NCI-H524 treated with DMSO at 0.1 percent for 48 hours (cell line): ENCODE measurements around the gene OPCML.

Experiments
- DNase-seq: peaks from one replicate; lab custom pipeline; 2025; lab: John Stamatoyannopoulos, UW

The OPCML gene

DNA sequence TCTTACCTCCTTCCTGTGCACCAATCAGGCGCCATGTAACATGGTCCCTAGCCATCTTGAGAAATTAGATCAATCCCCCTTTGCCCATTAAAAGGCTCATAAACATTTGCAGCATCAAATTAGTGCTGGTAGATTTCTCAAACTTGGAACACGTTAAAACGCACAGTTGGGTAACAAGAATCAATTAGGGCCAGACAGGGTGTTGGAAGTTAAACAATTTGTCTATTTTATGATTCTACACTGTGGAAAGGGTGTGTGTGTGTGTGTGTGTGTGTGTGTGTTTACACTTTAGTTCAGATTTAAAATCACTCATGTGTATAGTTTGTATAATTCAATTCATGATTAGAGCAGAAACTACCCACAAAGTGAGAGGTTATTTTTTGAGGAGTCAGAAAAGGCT is 682.0 kb downstream of the OPCML start:
- DNase-seq: no peak

DNA sequence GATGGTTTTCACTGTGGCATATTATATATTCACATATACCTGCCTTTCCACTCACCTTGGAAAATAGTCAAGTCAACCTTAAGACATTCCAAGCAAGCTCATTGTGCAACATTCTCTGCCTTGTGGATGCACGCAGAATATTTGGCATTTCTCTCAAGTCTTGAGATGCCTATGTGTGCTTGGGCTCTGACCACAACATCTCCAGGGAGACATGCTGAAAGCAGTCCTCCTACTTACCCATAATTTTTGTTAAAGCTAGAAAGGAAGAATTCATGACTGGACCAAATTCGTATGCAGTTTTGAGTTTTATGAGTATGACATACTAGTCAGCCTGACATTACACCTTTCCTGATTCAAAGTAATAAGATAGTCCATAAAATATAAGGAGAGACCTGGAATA is 684.0 kb downstream of the OPCML start:
- no peak for DNase-seq

DNA sequence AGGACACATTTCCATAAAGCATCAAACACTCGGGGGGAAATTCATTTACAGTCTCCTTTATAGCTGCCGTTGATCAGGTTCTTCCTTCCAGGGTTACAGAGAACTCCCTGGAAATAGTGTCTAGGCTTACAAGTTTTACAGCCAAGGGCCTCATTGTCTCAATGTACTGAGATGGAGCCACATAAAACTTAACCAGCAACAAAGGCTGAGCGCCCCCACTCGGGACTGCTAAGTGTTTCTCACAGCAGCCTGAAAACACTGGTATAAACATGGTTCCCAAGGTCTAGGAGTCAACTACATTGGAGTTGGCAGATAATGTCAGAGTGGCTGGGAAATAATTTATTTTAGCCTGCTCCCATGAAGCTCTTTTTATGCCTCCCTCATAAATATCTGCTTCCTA is 686.2 kb downstream of the OPCML start:
- no peak for DNase-seq

DNA sequence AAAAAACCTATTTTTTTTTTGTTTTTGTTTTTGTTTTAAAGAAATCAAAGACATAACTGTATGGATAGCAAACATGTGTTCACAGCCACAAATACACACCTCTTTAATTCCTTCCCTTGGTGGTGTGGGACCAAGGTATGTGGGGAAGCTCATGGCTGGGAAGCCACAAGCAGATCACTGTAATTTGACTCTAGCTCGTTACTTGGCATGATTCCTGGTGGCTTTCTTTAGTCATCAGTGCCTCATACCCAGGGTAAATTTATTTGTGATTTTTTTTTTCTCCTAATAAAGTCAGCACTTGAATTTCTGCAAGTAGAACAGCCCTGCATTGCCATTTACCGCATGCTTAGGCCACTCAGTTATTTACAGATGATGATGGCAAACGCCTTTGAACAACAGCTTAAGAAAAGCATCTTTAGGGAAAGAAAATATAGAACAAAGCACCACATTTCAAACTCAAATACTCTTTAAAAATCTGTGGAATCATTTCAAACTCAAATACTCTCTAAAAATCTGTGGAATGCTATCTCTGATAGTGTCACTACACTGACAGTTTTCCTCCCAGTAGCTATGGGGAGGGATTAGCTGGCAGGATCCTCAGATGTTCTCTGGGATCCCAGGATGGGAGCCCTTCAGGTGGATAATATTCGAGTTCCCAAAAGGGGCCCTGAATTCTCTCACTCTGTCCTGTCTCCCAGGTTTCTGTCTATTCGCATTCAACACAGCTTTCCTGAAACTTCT is 687.2 kb downstream of the OPCML start:
- DNase-seq: no peak

DNA sequence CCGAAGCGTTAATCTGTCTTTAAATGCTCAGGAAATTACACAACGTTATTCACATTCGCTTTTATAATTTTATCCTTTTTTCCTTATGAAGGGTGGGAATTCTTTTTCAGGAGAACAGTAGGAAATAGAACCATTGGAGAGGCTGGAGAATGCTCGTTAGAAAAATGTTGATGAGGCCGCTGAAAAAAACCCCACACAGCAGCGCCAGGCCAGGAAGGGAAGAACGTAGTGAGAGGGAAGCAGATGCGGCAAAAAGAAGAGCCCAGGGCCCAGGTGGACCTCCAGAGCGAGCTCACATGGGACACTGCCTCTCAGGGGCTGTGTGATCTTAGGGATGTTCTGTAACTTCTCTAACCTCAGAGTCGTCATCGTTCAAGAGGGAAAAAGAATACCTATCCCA is 691.6 kb downstream of the OPCML start:
- DNase-seq: no peak

DNA sequence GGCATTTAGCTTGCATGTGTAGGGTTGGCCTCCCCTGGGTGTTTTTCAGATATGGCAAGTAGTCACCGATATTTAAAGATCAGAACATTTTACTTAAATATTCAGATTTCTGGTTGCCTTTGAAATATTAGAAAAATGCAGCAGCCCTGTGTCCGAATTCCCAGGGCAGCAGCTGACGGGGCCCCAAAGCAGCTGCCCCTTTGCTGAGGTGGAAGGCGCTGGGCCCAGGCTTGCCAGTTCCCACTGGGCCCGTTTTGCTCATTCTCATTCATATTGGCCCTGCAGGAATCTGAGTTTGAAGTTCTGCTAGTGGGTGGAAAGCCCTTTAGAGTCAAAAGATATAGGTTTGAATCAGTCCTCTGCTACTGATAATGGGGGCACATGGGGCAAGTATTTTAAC is 692.1 kb downstream of the OPCML start:
- DNase-seq: no peak

DNA sequence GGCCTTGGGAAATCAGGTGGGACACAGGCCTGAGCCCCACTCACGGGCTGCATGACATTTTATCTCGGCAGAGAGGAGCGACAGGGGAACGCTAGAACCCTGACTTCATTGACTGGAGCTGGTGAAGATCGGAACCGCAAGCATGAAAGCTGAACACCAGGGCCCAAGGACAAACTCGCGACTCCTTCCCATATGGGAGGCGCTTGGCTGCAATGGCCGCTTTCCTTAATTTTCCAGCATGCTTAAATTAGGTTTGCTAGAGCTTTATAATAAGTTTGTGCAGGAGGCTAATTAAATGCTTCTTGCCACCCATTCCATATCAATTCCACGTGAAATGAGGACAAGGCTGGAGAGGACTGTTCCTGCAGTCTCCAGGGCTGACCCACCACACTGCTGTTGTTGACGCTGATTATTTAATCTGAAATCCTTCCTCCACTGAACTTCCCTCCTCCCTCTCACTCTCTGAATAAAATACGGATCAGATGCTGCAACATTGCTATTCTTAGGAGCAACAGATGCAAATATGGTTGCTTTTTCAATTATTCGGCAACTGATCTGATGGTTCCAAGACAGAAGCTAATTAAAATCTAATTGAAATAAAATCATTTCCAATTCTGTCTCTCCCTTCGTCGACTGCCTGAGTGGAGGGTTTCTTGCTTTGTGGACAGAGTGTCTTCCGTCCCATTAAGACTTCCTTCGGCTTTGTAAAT is 692.9 kb downstream of the OPCML start:
- DNase-seq: no peak

DNA sequence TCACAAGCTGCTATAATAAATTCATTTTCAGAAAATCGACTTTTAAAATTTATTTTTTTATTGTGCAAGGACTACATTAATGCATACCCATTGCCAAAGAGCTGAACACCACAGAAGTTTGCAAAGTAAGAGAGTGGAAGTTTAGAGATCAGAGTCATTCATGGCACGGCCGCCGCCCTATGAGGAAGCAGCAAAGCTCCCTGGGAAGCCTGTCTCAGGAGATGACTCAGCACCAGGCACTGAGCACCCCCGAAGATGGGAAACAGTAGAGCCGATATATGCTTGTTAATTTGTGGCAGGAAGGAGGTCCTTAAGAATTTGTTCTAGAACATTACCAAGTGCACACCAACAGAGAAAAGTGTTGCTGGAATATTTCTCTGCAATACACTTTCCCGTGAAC is 693.7 kb downstream of the OPCML start:
- DNase-seq: no peak

DNA sequence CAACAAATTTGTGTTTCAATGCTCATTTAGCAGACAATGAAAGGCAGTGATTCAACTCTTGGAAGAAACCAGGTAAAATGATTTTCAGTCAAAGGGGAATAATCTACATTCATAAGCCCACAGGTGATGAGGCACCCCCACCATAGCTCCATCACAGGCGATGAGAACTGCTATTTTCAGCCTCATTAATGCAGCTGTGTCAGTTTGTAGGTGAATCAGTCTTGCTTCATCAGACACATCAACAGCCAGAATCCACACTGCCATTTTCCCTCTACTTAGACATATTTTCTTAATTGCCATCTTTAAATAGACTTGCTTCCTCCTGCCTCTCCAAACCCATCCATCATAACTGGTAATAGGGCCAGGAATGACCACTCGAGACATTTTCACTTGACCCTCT is 701.0 kb downstream of the OPCML start:
- no peak for DNase-seq

DNA sequence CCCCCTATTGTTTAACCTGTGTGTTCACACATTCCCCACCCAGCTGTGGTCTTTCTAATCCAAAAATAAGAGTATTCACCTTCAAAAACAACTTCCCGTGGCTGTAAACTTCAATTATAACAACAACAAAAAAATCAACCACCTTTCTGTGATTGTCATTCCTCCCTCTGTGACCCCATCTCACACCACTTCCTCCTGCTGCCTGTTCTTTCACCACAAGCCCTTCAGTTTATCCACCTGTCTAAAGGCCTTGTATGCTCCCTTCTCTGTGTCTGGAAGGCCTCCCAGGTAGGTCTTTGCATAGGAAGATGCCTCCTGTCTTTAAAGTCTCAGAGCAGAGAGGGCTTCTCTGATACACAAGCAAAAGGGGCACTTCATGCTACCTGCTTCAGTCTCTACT is 707.7 kb downstream of the OPCML start:
- DNase-seq: no peak

DNA sequence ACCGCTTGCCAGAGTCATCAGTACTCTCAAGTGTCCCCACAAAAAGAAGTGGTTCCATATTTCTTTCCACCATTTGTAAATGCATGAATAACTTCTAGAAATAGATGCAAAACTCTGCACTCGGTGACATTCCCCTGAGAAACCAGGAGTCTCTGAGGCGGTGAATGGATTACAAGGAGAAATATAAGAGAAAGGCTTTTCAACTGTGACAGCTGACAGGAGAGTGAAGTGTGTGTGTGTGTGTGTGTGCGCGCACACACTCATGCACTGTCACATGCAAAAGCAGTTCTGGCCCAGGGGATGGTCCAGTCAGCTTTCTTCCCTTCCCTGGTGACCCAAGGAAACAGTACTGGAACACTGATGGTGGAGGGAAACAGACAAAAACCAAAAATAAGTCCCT is 710.0 kb downstream of the OPCML start:
- no peak for DNase-seq

DNA sequence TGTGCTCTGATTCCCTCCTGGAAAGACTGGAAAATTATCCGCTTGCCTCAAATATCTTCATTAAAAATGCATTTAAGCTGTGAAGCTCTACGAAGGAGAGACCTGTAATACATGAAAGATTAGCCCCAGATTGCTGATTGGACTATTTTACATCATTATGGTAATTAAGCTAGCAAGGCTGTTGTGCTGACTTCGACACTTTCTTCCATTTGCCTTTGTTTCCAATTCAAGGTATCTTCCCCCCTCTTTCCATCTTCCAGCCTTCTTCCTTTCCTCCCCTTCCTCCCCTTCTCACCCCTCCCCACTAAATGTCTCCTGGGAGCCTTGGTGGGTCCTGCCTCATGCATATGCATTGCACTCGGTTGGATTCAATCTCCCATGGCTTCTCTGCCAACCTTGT is 710.8 kb downstream of the OPCML start:
- no peak for DNase-seq

DNA sequence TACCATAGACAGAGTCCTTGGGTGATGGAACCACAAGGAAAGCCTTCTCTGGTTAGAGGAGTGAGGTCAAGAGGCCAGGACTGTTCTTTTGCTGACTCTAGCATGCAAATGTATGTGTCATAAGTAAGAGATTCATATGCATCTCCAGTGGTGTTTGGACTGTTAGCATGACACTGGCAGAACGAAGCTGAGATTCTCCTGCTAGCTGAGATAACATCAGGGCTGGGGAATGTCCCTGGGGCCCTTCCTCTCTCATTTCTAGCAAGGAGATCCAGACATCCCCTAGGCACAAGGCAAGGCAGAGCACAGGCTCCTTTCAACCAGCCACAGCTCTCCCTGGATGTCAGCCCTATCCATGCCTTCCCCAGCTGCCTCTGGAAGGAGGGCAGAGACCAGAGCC is 711.3 kb downstream of the OPCML start:
- DNase-seq: no peak

DNA sequence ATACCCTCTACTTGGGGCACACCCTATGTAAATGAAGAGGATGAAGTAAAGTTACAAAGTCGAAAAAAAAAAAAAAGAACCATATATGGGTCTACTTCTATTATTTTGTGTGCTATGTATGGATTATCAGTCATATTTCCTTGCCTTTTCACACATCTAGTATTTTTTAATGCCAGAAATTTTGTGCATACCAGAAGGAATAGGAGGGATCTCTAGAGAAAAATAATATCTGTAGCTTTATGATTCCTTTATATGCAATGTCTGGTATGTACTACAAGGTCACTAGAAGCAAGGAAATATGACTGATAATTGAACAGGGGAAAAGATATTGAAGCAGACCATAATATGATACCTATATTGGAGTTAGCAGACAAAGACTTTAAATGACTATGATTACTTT is 713.4 kb downstream of the OPCML start:
- no peak for DNase-seq

DNA sequence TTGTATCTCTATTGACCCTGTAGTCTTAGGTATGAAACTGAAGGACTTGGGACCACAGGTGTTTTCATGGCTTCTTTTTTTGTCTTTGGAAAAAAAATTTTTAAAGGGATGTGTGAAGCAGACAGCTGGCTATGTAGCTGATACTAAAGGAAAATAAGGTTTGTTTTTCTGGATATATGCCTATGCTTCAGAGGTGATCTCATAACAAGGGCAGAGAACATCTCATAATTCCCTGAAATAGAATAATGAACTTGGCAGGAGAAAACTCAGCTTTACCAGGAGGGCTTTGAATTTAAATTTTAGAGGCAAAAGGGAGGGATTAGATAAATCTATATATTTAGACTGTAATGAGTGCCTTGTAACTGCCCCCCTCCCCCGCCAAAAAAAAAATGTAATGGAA is 714.9 kb downstream of the OPCML start:
- no peak for DNase-seq

DNA sequence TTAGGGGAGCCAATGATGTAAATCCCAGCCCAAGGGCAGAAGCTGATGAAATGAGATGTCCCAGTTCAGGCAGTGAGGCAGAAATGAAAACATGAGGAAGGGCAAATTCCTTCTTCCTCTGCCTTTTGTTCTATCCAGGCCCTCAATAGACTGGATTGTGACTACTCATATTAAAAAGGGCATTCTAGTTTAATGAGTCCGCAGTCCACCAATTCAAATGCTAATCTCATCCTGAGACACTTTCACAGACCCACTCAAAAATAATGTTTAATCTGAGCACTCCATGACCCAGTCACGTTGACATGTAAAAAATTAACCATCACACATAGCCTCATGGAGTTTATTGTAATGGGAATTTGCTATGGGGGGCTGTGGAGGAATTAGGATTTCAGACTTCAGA is 717.9 kb downstream of the OPCML start:
- no peak for DNase-seq

DNA sequence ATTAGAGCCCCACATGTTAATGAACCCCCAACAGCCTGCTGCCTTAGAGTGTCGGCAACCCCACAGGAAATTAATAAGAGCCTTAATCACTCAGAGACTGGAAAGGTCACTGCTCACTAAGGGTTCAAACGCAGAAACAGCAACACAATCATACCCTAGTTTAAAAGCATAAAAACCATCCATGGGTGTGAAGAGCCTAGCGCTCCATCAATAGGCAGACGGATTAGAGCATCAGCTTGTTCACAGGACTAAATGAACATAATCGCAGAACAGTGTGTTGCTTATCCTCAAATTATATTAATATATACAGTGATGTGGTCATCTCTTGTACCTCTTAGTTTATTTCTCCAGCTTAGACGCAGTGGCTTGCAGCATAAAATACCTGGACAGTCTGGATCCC is 720.7 kb downstream of the OPCML start:
- DNase-seq: no peak

DNA sequence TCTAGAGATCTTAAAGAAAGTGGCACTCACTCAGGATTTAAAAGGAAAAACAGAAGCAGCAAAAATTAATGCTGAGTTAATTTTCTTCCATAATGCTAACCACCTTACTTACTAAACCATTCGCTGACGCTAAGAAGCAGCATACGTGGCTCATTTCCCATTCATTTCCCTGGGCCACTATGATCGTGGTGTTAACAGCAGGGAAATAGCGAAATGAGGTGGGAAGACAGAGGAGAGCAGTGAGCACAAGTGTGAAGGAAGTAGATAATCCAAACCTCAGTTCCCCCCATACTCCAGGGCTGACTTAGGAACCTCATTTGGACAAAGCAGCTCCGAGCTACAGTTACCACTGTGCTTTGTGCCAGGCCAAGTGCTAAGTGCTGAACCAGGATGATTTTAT is 723.2 kb downstream of the OPCML start:
- DNase-seq: no peak

DNA sequence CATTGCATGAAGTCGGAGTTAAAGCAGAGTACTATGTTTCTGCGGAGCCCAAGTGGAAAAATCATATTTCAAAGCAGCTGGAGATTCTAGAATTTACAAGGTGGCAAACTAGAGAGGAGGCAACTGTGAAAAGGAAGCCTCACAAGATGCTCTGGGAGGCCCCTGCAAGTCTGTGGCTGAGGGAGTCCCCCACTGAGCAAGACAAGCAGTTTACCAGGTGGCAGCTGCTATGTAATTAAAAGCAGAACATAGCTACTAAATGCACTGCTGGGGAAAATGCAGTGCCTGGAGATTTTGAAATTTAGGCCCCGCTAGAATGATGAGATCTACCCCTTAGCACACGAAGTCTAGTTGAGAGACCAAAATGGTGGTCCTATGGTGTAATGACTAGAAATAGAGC is 728.0 kb downstream of the OPCML start:
- no peak for DNase-seq

DNA sequence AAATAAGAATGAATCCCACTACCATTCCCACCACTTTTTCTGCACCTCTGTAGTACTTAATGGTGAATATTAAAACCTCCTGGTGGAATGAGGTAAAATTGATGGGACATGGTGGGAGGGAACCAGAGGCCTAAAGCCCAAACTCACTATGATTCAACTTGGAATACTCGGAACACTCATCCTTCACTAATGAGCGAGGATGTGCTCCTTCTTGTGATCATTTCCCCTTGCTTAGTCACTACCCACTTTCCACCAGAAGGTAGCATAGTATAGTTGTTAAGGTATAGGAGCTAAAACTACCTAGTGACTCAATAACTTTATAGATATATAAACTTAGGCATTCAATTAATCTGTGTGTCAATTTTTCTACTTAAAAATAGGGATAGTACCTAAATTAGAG is 728.9 kb downstream of the OPCML start:
- no peak for DNase-seq

DNA sequence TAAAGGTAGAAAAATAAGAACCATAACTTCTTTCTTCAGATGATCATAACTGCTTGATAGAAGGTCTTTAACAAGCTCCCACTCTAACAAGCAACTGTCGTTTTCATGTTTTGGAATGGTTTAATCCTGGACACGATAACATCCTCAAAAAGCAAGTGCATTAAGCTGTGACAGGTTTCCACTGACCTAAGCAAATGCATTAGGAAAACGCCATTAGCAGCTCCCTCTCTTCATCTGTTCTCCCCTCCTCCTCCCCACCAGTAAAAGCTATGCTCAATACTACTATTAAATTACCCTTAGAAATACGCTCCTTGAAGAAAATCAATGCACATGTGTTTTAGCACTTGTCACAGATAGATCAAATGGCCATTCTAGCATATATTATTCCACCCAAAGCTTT is 729.4 kb downstream of the OPCML start:
- no peak for DNase-seq

DNA sequence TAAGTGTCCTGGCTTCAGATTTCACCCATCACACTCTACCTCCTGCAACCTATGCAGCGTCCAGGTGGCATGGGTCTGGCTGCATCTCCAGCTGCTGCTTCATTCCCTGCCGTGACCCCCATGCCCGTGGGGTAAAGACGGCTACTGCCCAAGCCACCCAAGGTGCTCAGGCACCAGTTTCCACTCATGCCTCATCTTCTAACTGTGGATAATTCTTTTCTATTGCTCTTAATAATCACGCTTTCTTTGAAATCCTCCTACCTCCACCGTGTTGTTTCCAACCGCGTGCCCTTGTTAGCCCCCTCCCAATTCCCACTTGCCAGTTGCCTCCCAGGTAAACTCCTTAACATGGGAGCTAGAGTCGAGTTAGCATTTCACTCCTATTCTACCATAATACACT is 738.5 kb downstream of the OPCML start:
- no peak for DNase-seq

DNA sequence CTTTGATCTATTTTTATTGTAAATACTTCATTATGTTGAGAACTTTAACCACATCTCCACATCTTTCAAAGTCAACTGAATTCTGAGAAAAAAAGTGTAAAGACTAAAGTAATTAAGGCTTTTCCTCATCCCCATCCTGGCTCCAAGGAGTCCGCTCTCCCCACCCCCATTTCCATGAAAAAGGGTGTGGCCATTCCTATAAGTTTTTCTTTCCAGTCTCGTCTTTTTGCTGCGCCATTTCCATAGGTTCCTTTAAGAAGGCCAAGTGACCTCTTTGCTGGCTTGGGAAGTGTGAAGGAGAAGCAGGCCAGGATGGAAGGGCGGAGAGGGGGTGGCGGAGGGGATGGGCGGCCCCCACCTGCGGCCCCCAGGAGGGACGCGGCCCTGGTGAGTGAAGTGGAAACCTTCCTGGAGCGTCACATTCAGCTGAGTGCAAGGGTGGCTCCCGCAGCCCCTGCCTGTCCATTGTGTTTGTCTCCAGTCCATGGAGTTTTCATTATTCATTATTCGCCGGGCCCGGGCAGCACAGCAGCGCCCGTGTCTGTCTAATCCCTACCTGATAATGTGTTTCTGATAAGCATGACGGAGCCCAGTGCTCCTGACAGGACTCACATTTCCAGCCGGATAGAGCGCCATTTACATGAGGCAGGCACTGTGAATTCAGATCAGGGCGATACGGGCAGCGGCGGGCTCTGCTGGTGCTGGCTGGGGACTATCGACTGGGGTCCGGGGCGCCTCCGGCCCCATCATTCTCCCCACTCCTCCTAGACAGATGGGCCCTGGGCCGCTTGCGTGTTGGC is 739.8 kb downstream of the OPCML start:
- no peak for DNase-seq
